GM18870 (cell line): ENCODE measurements around the gene SHKBP1.
"Not testable (repeated sequence)": the region's sequence is repeated elsewhere in the genome, so short reads cannot be mapped to it uniquely, and the experiment has no call there.

Experiments
- ATAC-seq: cut with Tn5 transposase; IDR thresholded peaks from one replicate; pipeline ENCODE4 v1.9.1; 2021; ENCODE audit warnings: moderate library complexity; ENCODE audit not compliant: unreplicated experiment

The SHKBP1 gene

DNA sequence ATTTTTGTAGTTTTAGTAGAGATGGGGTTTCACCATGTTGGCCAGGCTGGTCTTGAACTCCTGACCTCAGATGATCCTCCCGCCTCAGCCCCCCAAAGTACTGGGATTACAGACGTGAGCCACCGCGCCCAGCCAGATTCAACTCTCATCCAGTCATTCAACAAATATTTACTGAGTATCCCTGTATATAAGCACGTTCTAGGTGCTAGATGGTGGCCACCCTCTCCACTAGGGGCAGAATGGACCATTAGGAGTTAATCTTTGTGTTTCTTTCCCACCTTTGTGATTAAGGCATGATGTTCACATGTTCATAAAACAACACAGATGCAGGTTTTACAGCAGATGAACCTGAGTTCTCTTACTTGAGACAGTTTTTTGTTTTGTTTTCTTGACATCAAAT lies 7.3 kb downstream of the SHKBP1 start:
- no peak for ATAC-seq

DNA sequence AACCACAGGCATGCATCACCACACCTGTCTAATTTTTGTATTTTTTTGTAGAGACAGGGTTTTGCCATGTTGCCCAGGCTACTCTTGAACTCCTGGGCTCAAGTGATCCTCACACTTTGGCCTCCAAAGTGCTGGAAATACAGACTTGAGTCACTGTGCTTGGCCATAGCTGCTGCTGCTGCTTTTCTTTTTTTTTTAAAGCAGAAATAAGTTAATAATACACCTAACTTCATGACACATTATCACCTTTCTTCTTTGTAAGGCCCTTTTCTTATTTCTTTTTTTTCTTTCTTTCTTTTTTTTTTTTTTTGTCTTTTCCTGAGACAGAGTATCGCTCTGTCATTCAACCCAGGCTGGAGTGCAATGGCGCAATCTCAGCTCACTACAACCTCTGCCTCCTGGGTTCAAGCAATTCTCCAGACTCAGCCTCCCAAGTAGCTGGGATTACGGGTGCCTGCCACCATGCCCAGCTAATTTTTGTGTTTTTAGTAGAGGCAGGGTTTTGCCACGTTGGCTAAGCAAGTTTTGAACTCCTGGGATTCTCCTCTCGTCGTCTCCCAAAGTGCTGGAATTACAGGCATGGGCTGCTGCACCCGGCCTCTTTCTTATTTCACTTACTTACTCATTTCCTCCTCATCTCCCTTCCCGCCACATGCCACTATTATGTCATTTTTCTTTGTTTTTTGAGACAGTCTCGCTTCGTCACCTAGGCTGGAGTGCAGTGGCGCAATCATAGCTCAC lies 8.7 kb downstream of the SHKBP1 start:
- ATAC-seq = no peak

DNA sequence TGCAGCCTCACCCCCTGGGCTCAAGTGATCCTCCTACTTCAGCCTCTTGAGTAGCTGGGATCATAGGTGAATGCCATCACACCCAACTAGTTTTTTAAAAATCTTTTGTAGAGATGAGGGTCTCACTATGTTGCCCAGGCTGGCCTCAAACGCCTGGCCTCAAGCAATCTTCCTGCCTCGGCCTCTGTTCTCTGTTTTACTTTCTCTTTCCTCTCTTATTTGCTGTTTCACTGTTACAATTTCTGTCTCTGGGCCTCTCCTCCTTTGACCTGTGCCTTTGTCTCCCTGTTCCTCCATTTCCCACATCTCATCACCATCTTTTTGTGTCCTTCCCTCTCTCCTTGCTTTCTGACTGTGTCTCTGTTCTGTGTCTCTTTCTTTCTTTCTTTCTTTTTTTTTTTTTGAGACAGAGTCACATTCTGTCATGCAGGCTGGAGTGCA lies 9.3 kb downstream of the SHKBP1 start:
- ATAC-seq = no peak

DNA sequence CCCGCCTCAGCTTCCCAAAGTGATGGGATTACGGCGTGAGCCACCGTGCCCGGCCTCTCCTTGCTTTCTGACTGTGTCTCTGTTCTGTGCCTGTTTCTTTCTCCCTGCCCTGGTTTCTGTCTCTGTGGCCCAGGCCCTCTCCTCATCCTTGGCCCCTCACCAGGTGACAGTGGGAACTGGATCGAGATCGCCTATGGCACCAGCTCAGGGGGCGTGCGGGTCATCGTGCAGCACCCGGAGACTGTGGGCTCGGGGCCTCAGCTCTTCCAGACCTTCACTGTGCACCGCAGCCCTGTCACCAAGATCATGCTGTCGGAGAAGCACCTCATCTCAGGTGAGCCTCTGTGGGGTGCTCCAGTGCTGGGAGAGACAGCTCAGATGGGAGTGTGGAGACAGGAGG lies 9.9 kb downstream of the SHKBP1 start:
- no peak for ATAC-seq

DNA sequence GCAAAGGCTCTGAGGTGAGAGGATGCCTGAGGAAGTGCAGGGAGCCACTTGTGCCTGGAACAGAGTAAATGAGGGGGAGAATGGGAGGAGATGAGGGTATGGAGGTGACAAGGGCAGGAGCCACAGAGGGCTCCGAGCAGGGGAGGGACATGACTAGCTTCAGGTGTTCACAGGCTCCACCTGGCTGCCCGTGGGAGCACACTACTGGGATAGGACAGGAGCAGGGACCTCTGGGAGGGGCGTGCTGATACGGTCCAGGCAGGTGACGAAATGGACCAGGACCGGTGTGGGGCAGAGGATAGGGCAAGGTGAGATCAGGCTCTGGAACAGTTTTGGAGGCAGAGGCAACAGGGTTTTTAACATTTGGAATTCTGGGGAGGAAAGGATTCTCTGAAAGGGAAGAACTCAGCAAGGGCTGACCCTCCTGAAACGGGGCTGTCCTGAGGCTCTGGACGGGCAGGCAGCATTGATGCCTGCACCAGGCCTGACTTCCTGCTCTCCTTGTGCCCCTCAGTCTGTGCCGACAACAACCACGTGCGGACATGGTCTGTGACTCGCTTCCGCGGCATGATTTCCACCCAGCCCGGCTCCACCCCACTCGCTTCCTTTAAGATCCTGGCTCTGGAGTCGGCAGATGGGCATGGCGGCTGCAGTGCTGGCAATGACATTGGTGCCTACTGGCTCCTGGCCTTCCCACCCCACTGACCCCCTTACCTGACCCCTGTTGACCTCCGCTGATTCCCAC lies 11.6 kb downstream of the SHKBP1 start:
- no peak for ATAC-seq

DNA sequence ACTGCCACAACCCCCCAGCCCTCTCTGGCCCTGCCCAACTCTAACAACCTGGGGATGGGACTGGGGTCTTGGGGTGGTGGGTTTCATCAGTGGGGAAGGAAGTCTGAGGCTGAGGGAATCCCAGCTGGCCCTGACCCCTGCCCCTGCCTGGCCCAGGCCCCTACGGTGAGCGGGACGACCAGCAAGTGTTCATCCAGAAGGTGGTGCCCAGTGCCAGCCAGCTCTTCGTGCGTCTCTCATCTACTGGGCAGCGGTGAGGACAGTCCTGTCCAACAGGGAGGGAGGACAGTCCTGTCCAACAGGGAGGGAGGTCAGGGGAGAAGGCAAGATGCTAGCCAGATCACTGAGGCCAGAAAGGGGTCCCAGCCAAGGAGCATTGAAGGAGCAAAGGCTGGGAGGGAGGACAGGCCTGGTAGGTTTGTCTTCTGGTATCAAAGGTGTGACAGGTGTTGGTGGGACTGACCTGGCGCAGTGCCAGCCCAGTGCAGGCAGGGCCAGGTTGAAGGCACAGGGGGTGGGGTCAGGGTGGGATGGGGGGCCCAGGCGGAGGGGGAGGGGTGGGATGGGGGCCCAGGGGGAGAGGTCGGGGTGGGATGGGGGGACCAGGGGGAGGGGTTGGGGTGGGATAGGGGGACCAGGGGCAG lies 12.4 kb downstream of the SHKBP1 start:
- no peak for ATAC-seq

DNA sequence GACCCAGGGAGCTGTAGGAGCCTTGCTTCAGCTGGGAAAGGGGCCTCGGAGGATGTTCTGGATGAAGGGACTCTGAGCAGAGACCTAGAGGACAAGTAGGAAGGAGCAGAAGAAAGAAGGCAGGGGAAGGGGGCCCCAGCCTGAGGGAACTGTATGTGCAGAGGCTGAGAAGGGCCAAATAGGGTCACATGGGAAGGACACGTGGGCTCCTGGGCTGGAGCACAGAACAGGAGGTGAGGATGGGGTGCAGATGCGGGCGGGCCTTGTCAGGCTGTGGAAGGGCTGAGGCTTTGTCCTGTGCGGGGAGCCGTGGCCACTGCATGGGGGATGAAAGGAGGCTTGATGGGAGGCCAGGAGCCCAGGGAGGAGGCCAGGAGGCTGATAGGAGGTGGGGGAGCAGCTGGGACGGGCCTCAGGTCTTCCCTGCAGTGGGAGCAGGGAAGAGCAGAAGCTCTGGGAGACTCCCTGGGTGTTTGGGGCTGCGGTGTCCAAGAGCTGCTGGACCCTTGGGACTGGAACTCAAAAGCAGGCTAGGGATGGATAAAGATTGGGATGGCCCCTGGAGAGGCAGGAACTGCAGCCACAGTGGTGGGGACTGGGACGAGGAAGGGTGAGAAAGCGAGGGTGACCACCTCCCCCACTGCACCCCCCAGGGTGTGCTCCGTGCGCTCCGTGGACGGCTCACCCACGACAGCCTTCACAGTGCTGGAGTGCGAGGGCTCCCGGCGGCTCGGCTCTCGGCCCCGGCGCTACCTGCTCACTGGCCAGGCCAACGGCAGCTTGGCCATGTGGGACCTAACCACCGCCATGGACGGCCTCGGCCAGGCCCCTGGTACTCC lies 13.1 kb downstream of the SHKBP1 start:
- ATAC-seq = no peak

DNA sequence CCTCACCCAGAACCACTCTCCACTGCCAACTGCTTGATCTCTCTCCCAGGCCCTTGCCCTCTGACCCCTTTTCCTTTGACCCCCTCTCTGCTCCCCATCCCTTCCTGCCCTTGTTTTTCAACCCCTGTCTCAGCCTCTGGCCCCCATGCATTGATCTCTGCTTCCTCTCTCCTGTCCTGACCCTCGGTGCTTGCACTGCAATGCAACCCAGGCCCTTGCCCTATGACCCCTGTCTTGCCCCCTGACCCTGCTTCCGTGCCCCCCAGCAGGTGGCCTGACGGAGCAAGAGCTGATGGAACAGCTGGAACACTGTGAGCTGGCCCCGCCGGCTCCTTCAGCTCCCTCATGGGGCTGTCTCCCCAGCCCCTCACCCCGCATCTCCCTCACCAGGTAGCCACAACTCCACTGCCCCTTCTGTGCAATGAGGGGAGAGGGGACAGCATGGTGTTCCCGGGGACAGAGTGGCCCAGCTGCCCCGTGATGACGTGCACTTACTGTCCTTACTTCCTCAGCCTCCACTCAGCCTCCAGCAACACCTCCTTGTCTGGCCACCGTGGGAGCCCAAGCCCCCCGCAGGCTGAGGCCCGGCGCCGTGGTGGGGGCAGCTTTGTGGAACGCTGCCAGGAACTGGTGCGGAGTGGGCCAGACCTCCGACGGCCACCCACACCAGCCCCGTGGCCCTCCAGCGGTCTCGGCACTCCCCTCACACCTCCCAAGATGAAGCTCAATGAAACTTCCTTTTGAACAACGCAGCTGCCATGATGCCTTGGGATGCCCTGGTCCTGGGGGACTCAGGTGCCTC lies 14.0 kb downstream of the SHKBP1 start:
- ATAC-seq = no peak

DNA sequence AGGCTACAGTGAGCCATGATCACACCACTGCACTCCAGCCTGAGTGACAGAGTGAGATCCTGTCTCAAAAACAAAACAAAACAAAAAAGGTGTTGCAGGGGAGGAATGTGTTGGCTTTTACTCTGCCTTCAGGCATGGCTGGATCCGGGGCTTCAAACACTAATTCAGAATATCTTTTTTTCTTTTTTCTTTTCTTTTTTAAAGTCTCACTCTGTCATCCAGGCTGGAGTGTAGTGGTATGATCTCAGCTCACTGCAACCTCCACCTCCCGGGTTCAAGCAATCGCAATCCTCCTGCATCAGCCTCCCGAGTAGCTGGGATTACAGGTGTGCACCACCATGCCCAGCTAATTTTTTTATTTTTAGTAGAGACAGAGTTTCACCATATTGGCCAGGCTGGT lies 15.1 kb downstream of the SHKBP1 start:
- not testable (repeated sequence) for ATAC-seq

DNA sequence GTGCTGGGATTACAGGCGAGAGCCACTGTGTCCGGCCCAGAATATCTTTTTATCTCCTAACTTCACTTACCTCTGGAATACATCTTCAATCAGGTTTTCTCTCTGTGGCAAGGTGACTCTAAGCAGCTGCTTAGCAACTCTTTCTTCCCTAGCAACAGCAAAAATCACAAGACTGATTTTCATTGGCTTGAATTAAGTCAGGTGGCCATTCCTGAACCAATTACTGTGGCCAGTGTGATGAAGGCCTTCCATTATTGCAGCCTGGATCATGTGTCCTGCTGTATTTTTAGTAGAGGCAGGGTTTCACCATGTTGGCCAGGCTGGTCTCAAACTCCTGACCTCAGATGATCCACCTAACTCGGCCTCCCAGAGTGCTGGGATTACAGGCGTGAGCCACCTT lies 15.5 kb downstream of the SHKBP1 start:
- ATAC-seq = no peak

DNA sequence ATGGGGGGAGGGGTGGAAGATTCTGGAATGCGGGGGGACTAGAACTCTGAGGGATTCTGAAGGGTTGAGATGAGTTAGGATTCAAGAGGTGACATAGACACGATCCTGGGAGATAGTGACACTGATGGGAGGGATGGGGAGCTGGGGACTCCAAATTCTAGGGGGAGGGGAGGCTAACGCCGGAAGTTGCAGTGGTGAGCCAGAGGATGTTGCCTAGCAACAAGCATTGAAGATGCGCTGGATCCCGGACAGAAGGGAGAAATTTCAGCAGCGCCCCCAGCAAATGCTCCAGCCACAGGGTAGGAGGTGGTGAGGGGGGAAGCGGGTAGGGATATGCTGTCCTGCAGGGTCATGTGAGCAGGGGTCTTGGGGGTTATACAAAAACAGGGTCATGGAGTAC lies 17.6 kb downstream of the SHKBP1 start:
- ATAC-seq = no peak

DNA sequence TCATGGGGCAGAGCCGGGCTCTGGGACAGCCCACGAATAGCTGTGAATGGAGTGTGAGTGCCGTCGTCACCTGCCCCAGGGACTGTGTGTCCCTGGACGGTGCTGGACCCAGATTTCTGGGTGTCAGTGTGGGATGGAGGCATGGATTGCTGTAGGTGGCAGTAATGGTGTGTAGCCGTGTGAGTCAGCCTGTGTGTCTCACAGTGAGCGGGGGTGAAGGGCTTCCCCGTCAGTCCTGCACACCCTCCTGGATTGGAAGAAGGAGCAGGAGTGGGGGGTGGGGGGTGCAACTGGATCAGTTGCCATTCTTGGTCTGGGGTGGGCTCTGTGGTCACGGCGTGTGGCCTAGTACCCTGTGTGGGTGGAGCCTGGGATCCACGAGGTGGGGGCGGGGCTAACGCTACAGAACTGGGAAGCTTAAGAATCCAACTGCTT lies 18.0 kb downstream of the SHKBP1 start:
- ATAC-seq = no peak

DNA sequence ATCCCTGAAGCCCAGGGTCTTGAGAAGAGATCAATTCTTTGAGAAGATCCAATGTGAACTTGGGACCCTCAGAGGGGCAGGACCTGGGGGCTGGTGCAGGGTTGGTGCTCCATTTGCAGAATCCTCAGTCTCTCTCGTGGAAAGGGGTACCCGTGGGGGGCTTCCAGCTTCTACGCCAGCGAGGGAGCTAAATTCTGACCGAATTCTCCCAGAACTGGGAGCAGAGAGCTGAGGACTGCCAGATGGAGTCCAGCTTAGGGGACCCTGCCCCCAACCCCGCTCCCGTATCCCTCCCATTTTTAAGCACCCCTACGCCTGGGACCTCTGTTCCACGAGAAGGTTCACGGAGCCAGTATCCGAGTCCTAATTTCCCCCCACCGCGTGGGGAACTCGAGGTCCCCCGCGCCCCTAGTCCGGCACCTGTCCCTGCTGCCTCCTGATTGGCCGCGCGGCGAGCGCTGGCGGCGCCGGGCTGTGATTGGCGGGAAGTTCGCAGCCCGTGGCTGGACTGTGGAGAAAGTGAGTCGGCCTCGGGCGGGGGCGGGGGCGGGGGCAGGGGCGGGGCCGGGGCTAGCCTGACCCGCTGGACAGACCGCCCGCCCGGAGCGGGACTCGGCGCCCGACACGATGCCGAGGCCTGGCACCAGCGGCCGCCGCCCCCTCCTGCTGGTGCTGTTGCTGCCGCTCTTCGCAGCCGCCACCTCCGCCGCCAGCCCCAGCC lies 20.1 kb downstream of the SHKBP1 start:
- no peak for ATAC-seq

DNA sequence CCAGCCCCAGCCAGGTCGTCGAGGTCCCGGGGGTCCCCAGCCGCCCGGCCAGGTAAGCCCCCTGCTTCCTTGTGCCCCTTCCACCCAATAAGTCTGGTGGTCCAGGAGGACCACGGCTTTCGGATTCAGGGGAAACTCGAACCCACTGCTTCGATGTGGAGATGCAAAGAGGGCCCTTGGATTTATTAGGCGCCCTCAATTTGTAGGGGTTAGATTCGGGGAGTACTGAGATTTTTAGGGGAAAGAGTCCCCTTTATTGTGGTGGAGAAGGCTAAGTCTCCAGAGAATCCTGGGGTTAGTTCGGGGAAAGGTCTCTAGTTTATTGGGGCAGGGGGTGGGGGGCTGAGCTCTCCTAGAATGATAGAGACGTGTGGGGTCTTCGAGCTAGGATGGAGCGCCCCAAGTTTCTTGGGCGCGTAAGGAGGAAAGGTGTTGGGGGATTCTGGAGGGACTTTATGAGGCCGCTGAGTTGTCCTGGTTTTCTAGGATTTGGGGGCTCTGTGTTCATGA lies 20.7 kb downstream of the SHKBP1 start:
- ATAC-seq = no peak

DNA sequence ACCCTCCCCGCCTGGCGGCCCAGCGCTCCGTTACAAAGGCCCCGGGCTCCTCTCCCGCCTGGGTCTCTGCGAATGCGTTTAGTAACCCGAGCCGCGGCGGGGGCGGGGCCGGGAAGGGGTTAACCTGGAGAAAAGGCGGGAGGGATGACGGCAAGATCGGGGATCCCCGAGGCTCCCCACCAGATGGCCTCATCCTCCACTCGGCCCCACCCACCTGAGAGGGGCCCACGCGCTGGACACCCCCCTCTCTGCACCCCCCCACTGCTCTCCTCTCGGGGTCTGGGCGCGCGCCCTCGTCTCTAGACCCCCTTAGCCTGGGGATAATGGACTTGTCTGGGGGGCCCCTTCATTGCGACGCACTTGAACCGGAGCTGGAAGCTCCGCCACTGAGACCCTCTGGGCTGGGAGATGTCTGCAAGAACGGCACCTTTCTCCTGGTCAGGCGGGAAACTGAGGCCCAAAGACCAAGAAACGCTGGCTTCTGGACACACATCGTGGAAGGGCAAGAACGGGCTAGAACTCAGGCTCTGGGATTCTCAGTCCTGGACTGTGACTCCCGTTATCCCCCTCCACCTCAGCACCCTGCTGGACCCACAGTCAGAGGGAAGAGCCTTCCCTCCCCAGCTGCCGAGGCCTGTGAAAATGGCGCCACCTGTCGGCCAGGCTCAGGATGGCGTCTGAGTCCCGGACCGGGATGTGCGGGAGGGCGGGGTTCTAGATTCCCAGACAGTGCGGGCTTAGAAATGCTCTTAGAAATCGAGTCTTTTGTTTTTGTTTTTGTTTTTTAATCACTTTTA lies 21.6 kb downstream of the SHKBP1 start:
- no peak for ATAC-seq

DNA sequence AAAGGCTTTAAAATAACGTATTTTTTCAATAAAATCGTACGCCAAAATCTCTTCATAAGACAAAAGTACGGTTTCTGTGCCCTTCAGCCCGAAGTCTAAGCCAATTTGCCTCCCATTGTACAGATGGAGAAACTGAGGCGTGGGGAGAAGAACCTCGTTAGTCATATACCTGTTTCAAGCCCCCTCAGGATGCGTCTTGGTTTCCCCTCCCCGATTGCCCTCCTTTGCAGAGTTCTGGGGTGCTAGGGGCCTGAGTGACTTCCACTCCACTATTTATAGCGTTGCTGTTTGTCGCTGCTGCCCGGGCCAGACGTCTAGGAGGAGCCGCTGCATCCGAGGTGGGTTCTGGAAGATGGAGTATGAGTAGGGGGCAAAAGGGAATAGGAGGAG lies 22.2 kb downstream of the SHKBP1 start:
- ATAC-seq = no peak

DNA sequence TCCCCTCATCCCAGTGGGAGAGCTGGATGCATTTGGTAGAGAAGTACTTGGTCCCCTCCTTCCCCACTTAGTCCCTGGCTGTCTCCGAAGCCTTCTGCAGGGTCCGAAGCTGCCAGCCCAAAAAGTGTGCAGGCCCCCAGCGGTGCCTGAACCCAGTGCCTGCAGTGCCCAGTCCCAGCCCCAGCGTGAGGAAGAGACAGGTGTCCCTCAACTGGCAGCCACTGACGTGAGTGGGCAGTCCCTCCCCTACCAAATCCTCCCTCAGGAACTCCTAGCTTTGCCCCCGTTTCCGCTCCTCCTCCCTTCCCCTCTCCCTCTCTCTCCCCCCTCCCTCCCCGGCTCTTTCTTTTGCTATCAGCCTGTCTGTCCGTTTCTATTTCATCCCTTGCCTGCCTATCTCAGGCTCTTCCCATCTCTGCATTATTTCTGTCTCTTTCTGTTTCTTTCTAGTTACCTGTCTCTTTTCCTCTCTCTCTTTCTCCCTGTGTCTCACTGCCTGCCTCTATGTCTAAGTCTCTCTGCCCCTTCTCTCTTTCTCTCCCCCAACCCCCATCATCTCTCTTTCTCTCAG lies 22.7 kb downstream of the SHKBP1 start:
- ATAC-seq = no peak

DNA sequence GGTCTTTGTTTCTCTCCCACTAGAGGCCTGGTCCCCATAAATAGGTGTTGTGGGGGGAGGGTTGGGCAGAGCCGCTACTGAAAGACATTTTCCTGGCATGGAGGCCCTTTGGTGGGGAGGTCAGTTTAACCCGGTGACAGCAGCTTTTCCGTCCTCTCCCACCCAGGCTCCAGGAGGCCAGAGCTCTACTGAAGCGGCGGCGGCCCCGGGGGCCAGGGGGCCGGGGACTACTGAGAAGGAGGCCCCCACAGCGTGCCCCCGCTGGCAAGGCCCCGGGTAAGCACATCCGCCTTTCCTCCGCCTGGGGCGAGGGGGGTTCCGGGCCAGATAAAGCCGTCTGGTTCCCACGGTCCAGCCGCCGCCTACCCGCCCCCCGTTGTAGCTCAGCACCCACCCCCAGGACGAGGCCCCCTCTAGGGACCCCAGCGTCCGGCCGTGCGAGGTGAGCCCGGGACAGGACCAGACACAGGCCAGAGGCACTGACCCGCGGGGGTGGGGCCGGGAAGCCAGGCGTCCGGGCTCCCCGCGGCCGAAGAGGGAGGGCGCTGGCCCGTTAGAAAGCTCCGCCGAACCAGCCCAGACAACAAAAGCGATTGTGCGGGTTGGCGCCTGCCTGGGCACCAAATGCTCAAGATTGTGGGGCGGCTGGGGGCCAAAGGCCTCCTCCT lies 23.4 kb downstream of the SHKBP1 start:
- ATAC-seq = no peak
